SJSA1 (cell line): ENCODE measurements around the gene OR10V1. TPM values are rescaled to one million over a fixed set of nuclear protein-coding genes. Genes with fewer than 3 reads are reported as not detected.

Experiments
- DNase-seq, 2 experiments: peaks; one replicate each; pipeline ENCODE4 v3.0.0-alpha.2; 2015 to 2020; ENCODE audit warnings: low spot score in 2 of 2, low read depth in 1 of 2
- H3K27ac ChIP-seq: fragments of 250-450 bp; sonication (Bioruptor Pico); 2 replicates; pipeline ENCODE4 v1.5.1; 2020; ENCODE audit warnings: mild to moderate bottlenecking, moderate library complexity
- H3K27me3 ChIP-seq: fragments of 250-450 bp; sonication (Bioruptor Pico); replicated peaks from 2 replicates; pipeline ENCODE4 v1.5.1; 2020; ENCODE audit warnings: mild to moderate bottlenecking, moderate library complexity
- H3K36me3 ChIP-seq: fragments of 250-450 bp; sonication (Bioruptor Pico); 2 replicates; pipeline ENCODE4 v1.5.1; 2020; ENCODE audit warnings: mild to moderate bottlenecking
- H3K4me1 ChIP-seq: fragments of 250-450 bp; sonication (Bioruptor Pico); replicated peaks from 2 replicates; pipeline ENCODE4 v1.6.1; 2021; ENCODE audit warnings: mild to moderate bottlenecking
- H3K4me3 ChIP-seq: fragments of 250-450 bp; sonication (Bioruptor Pico); 2 replicates; pipeline ENCODE4 v1.5.1; 2020; ENCODE audit warnings: mild to moderate bottlenecking
- H3K9me3 ChIP-seq: fragments of 250-450 bp; sonication (Bioruptor Pico); replicated peaks from 2 replicates; pipeline ENCODE4 v1.5.1; 2020; ENCODE audit warnings: mild to moderate bottlenecking
- total RNA-seq: library from RNA; depleted of rRNA; stranded (reverse); fragments of >200 nt; shearing (Covaris generic); gene quantifications from 2 replicates; pipeline ENCODE4 v1.2.3, GENCODE V29; 2014; rRNA removed

OR10V1 gene
- total RNA-seq, 1 experiment from 2014 or later, result not detected

GRCh38 chr11:59671471-59671870 is 42.2 kb downstream of the OR10V1 start:
- Histone ChIP-seq H3K36me3 (peaks cover 17% of the 10 kb centered on the region), H3K27me3 (0 out of 2 replicates have a peak, but pooled peaks cover 3% of the 10 kb centered on the region), H3K27ac (no peak overlapping the region), H3K4me1 (peaks cover 19% of the 10 kb centered on the region), H3K9me3 (no peaks in the 10 kb centered on the region), H3K4me3 (no peak overlapping the region)
- no peak for DNase-seq

GRCh38 chr11:59669611-59670009 is 44.0 kb downstream of the OR10V1 start:
- Histone ChIP-seq H3K27me3 (no peaks in the 10 kb centered on the region), H3K9me3 (no peaks in the 10 kb centered on the region), H3K4me3 (peak overlapping the region; percentile 50), H3K27ac (peak overlapping the region; percentile 77), H3K36me3 (peaks cover 36% of the 10 kb centered on the region), H3K4me1 (peaks cover 19% of the 10 kb centered on the region)
- DNase-seq, result peak in 1 of 2 experiments; percentile 51

GRCh38 chr11:59668950-59669610 is 44.6 kb downstream of the OR10V1 start, which contains the start of gene PATL1:
Gene PATL1 (minus strand): TSS chr11:59669037. CDS start chr11:59668895, 142 bp downstream.
- no peaks in the 10 kb centered on the region for H3K27me3 ChIP-seq
- H3K4me1 ChIP-seq, result peaks cover 19% of the 10 kb centered on the region
- peak; percentile 100 for DNase-seq
- peak within 1 kb of the TSS; percentile 50 for H3K4me3 ChIP-seq
- peak within 1 kb of the TSS; percentile 77 for H3K27ac ChIP-seq
- peaks cover 41% of the 10 kb centered on the region for H3K36me3 ChIP-seq
- H3K9me3 ChIP-seq, result no peaks in the 10 kb centered on the region

GRCh38 chr11:59668188-59668949 is 45.3 kb downstream of the OR10V1 start:
- Histone ChIP-seq H3K4me3 (peak overlapping the region; percentile 50), H3K36me3 (peaks cover 48% of the 10 kb centered on the region), H3K9me3 (no peaks in the 10 kb centered on the region), H3K27ac (peak overlapping the region; percentile 77), H3K27me3 (no peaks in the 10 kb centered on the region), H3K4me1 (peaks cover 19% of the 10 kb centered on the region)
- DNase-seq, result peak; percentile 71 to 73

- Histone ChIP-seq H3K4me1 (peaks cover 19% of the 10 kb centered on the region), H3K9me3 (no peaks in the 10 kb centered on the region), H3K36me3 (peaks cover 54% of the 10 kb centered on the region), H3K27me3 (no peaks in the 10 kb centered on the region), H3K27ac (peak overlapping the region; percentile 77), H3K4me3 (peak overlapping the region; percentile 50)
- DNase-seq, result no peak
Observed at GRCh38 chr11:59667812-59668187, 45.8 kb downstream of the OR10V1 start.

- DNase-seq, result no peak
Observed at GRCh38 chr11:59666969-59667368, 46.7 kb downstream of the OR10V1 start.

More at GRCh38 chr11:59666969-59667368, 46.7 kb downstream of the OR10V1 start:
- no peaks in the 10 kb centered on the region for H3K27me3 ChIP-seq
- peaks cover 62% of the 10 kb centered on the region for H3K36me3 ChIP-seq
- no peak overlapping the region for H3K4me3 ChIP-seq
- H3K9me3 ChIP-seq, result no peaks in the 10 kb centered on the region
- H3K4me1 ChIP-seq, result peaks cover 19% of the 10 kb centered on the region
- H3K27ac ChIP-seq, result no peak overlapping the region

Other genes with a start within 250 kb of the OR10V1 start
- not detected in 2 replicates for gene OR4D10, start 240.5 kb downstream of the OR10V1 start, total RNA-seq
- not detected in 2 replicates for gene OR4D11, start 210.3 kb downstream of the OR10V1 start, total RNA-seq
- gene OR4D9, start 202.3 kb downstream of the OR10V1 start, total RNA-seq, result not detected in 2 replicates
- 19.9 and 30.3 TPM in 2 replicates for gene OSBP, start 98.1 kb downstream of the OR10V1 start, total RNA-seq
- gene PATL1, start 44.8 kb downstream of the OR10V1 start, total RNA-seq, result 17.7 and 24.9 TPM in 2 replicates
- gene STX3, start 41.5 kb upstream of the OR10V1 start, total RNA-seq, result 29.7 and 31.3 TPM in 2 replicates
- 93.0 and 117 TPM in 2 replicates for gene MRPL16, start 96.9 kb upstream of the OR10V1 start, total RNA-seq
- gene CBLIF, start 131.7 kb upstream of the OR10V1 start, total RNA-seq, result not detected in 2 replicates
- gene TCN1, start 152.6 kb upstream of the OR10V1 start, total RNA-seq, result not detected in 2 replicates
- not detected in 2 replicates for gene OOSP3, start 164.9 kb upstream of the OR10V1 start, total RNA-seq
- gene OOSP1, start 224.6 kb upstream of the OR10V1 start, total RNA-seq, result not detected in 2 replicates